LHCN-M2 (cell line): Measurements from ENCODE around the gene DDHD1. TPM values are rescaled to one million over a fixed set of nuclear protein-coding genes. Genes with fewer than 3 reads are reported as not detected.

Source experiments
- DNase-seq: peaks from one replicate; pipeline ENCODE4 v3.0.0-alpha.2; 2012; ENCODE audit warnings: low read depth
- total RNA-seq: library from RNA; depleted of rRNA; stranded (reverse); fragments of >200 nt; gene quantifications from 2 replicates; pipeline ENCODE4 v1.2.3, GENCODE V29; 2014

Gene DDHD1
- total RNA-seq, 1 experiment from 2014 or later = 13.6 TPM

GRCh38 chr14:53035336-53036210 lies 117.5 kb downstream of the DDHD1 start:
- DNase-seq = peak; percentile 87

DNA sequence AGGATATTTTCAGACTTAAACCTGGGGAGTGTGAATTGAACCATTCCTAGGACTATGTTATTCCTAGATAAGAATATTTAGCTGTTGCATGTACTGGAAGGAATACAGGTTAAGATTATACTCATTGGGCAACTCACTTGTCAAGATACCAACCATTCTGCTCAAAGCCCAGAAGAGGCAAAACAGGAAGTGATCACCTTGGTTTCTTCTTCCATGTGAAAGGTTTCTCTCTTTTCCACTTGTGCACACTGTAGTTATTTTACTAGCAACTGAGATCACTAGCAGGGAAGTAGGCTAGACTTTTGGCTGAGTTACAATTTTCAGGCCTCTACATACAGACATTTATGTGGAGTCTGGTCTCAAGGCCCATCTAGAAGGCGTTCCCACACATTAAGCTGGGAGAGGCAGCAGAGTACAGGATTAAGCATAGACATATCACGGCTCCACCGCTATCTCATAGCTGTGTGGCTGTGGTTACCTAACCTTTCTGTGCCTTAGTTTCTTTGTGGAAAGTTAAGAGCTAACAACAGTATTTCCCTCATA lies 118.4 kb downstream of the DDHD1 start:
- DNase-seq = no peak

DNA sequence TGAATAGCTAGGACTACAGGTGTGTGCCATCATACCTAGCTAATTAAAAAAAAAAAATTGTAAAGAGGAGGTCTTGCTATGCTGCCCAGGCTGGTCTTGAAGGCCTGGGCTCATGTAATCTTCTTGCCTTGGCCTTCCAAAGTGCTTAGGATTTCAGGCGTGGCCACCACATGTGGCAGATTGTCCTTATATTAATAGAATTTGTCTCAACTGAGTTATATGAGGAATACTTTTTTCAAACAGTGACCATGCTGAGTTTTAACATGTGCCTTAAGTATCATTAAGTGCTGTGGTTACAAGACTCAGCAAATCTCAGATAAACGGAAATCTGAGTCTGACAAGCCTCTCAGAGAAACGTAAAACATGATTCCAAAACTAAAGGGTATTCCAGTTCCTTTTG lies 119.1 kb downstream of the DDHD1 start:
- DNase-seq = no peak

GRCh38 chr14:53032838-53033390 lies 120.2 kb downstream of the DDHD1 start:
- no peak for DNase-seq

GRCh38 chr14:53032161-53032803 lies 120.8 kb downstream of the DDHD1 start:
- DNase-seq = peak; percentile 87

GRCh38 chr14:53027562-53027961 lies 125.6 kb downstream of the DDHD1 start:
- DNase-seq = no peak

- no peak for DNase-seq
Observed at GRCh38 chr14:53027041-53027440, 126.1 kb downstream of the DDHD1 start.

DNA sequence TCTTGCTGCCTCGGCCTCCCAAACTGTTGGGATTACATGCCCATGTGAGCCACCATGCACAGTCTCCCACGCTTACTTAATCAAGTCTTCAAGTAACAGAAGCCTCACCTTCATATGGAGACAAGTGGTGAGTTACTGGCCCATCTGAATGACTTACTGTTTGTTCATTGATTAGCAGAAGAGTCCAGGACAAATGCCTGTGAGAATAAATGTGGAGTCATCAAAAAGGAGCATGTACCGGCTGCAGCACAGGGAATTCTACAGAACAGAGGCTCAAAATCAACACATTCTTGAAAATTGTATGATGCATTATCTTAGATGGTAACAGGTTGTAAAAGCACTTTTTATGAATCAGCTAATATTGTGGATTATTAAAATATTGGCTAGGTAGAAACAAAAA lies 129.8 kb downstream of the DDHD1 start:
- no peak for DNase-seq

GRCh38 chr14:53022593-53022992 lies 130.5 kb downstream of the DDHD1 start:
- peak; percentile 53 for DNase-seq

- no peak for DNase-seq
Observed at GRCh38 chr14:53020193-53020932, 132.8 kb downstream of the DDHD1 start.

- no peak for DNase-seq
Observed at GRCh38 chr14:53019406-53019805, 133.7 kb downstream of the DDHD1 start.

GRCh38 chr14:53017837-53018236 lies 135.3 kb downstream of the DDHD1 start:
- DNase-seq = no peak

DNA sequence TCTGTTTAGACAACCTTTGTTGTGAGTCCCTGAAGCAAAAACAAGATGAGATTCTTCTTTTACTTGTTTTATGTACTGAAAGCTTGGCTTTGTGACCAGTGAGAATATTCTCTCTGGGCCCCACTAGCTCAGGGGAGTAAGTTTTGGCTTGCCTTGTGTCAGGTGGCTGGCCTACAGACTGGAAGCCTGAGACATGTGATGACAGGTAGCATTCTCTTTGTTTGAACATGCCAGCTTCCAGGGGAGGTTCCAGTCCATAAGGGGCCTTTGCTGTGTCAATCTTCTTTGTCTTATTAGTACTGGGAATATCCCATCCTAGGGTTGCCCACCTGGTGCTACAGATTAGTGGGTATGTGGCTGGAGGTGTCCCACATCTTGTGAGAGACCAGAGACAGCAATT lies 136.2 kb downstream of the DDHD1 start:
- DNase-seq = no peak

DNA sequence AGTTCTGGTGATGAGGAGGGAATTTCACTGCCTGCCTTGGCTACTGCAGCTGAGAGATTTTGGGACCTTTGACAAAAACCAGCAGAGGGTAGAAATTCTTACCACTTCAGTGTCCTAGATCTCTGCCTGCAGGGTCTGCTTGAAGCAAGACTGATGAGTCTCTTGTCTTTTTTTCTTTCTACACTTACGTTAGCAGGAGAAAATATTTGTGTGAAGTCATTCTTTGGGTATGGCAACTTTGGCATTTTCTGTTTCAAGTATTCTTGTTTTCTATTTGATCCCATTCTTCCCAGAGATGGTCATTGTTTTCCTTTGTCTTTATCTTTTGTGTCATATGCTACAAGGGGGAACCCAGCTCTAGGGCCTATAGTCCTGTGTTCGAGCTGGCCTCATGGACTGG lies 136.6 kb downstream of the DDHD1 start:
- DNase-seq = no peak

DNA sequence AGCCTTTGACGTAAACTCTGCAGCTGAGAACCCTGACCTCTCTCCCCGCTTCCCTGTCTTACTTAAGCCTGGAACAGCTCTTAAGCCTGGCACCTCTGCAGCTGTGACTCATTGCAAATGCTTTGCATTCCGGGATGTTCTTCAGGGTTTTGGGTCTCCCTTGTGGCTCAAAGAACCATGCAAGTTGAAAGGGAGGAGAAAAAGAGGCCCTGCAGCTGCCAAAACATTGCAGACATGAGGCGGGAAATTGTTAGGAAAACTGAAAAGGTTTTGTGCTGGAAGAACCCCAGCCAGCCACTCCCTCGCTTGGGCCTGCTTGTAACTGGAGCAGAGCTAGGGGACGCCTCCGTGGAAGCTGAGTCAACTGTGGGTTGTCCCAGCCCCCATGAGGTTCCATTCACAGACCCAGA lies 142.1 kb downstream of the DDHD1 start:
- peak; percentile 100 for DNase-seq

DNA sequence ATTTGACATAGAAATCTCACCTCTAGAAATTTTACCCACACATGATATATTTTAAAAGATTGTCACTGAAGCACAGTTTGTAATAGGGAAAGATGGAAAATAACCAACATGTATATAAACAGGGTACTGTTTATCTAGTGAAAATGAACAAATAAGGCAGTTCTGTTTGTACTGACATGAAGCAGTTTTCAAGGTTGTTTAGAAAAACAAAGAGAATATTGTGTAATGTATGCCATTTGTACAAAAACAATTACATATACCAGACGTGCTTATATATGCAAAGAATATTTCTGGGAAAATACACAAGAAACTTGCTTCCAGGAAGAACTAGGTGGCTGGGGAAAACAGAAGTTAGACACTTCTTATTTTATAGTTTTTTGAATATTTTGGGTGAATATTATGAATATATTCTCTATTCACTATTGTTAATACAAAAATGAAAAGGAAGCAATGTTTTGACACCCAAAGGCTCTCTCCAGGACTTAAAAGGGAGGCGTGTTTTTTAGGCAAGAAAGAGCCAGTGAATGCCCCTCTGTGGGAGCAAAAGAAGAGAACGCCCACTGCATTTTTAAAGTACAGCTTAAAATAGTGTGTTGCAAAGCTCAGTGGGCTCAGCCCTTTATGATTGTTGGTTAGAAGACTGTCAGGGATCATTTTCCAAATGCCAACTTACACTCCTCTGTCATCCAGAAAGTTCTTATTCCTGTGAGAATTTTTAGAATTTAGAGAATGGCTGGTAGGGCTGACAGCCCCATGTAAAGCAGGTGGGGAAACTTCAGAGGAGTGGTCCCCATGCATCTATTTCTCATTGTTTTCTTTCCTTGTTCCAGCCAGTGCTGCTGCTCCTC lies 142.7 kb downstream of the DDHD1 start:
- DNase-seq = peak; percentile 40

GRCh38 chr14:53006931-53007562 lies 146.1 kb downstream of the DDHD1 start:
- DNase-seq = no peak

DNA sequence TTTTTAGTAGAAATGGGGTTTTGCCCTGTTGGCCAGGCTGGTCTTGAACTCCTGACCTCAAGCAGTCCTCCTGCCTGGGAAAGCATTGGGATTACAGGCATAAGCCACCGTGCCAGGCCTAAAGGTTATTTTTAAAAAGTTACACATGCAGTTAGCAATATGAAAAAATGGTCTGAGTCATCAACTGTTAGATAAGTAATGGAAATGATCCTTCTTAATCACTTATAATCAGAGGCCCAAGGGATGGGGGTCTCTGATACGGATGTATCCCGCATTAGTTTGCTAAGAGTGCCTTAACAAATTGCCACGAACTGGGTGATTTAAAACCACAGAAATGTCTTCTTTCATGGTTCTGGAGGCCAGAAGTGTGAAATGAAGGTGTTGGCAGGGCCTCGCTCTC lies 148.1 kb downstream of the DDHD1 start:
- no peak for DNase-seq

GRCh38 chr14:53003776-53004175 lies 149.3 kb downstream of the DDHD1 start:
- DNase-seq = no peak

DNA sequence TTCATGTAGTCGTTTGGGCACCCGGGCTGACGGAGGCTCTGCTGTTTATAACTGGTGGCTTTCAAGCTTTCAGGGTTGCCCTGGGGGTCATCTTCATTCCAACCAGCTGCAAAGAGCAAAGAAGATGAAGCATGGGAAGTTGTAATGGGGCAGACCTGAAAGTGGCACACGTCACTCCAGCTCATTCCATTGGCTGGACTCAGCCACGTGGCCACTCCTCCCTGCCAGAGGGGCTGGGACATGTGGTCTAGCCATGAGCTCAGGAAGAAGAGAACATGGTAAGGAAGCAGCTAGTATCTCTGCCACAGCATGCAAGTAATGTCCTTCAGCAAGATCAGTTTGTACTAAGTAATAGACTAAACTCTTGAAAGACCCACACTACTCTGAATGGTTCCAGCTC lies 150.5 kb downstream of the DDHD1 start:
- DNase-seq = no peak
